Measurements from ENCODE around the gene NFU1. TPM values are rescaled to one million over a fixed set of nuclear protein-coding genes. Genes with fewer than 3 reads are reported as not detected.
A peak's percentile ranks its signal among the peaks of the same experiment; 100 is the strongest.
"Not testable (repeated sequence)": the region's sequence is repeated elsewhere in the genome, so short reads cannot be mapped to it uniquely, and the experiment has no call there.

NFU1 gene
- polyA plus RNA-seq, 1 donor: 52.5 TPM

DNA sequence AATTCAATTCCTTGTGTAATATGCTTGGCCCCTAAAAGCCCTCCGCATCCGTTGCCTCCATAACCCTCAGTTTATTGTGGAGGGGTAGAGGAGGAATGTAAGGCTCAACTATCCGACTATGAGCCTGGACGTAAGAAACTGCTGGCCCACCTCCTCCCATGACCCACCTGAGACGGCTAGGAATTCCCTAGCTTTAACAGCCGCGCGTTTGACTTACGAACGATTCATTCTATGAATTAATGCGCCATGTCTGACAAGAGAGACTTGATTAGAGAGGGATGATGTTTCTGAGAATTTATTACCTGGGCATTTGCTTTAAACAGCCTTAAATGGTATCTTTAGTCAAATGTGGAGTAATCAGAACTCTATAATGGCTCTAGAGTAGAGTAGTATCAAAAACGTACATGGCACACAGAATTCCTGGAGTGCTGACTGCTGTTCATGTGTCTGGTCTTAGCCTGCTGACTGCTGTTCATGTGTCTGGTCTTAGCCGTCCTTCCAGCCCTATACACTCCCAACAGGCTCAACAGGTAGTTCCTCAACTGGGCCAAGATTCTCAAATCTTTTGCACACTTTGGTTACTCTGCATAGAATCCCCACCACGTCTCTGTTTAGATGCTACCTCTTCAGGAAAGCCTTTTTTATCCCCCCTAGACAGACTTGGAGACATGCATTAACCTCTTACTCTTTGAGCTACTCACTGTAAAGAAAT lies 49.3 kb downstream of the NFU1 start:
- no peak for DNase-seq (ENCODE audit: low read depth)

DNA sequence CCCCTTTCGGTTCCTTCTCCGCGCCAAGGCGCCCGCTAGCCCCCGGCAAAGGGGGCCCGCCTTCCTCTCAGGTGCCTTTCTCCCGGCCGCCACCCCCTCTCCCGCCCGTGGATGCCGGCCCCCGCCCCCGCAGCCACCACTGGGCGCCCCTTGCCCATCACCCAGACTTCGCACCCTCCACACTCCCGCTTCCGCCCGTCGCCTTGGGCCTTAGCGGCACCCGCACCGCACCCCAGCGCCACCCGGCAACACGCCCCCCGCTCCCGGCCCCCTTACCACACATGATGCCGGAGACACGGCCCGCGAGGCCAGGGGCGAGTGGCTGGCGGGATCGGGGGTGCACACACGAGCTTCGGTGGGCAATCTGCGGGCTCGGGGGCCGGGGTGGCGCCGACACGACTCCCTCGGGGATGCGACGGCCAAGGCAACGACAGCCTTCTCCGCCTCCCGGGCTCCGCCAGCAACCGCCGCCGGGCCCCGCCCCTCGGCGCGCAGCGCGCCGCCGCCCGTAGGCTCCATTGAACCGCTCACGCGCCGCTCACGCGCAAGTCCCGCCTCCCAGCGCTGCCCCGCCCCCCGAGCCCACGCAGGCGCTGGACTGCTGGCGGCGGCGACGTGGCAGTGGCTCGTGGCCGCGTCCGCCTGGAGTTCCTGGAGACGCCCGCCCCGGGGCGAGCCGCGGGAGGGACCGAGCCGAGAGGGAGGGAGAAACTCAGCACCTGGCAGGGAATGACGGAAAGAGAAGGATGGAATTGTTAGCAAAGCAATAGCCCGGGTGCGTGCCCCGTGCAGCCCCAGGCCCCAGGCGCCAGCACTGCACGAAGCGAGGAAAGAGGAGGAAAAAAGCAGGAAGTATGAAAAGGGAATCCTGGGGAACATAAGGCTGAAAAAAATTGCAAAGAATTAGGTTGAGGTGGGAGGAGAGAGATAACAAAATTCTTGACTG lies 50.2 kb downstream of the NFU1 start, which contains the start of gene GFPT1:
GFPT1 (minus strand) TSS at position 439 of the 946 bp plus-strand sequence; CDS start at position 283, 156 bp downstream.
- DNase-seq (ENCODE audit: low read depth): peak; percentile 78

DNA sequence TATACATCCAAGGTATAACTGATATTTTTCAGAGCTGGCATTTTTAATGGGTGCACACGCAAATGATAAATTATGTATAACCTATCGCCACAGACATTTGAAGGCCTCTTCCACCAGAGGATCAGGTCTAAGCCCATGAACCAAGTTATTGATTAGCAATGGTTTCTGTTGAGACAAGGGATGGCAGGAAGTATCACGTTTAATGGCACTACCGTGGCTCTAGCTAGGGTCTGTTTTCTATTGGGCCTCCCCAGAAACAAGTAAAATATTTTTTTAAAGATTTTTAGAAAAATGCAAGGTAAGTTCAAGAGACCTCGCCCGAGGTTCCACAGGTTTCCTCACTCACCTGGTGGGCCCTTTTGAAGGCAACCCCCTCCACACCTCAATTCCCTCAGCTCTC lies 50.9 kb downstream of the NFU1 start:
- no peak for DNase-seq (ENCODE audit: low read depth)

DNA sequence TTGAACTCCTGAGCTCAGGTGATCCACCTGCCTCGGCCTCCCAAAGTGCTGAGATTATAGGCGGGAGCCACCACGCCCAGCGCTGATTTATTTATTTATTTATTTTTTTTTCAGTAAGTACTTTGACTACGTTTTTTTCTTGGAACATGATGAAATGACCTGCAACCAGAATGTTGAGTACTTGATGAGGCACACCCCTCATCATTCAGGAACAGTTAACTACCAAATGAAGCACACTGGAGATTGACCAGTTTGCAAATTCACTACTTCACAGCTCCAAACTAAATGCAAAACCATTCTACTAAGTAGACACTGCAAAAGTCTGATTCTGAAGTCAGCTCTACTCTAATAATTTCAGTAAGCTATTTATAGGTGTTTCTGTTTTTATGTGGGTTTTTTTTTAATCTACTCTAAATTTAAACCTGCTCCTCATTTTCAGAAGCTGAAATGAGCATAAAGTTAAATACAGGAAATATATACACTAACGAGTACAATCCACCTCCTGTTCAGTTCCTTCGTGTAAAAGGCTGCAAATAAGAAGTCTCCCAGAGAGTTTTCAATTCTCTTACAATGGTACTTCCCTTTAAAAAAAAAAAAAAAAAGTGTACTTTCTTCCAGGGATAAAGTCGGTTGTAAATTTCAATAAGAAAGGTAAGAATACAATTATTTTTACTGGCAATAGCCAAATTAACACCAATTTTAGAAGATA lies 51.6 kb downstream of the NFU1 start:
- no peak for DNase-seq (ENCODE audit: low read depth)

DNA sequence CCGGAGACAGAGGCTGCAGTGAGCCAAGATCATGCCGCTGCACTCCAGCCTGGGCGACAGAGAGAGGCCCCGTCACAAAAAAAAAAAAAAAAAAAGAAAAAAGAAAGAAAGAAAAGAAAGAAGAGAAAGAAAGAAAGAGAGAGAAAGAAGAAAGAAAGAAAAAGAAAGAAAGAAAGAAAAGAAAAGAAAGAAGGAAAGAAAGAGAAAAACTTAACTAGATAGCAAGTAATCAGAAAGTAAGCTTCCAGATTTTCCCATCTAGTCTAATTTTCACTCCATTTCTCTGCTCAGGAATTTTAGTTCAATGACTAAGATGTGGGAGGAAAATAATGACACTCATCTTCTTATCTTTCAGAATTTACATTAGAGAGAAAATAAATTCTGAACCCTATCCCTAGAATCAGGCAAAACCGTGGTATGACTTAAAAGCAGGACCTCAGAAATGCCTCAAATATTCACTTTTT lies 52.6 kb downstream of the NFU1 start:
- DNase-seq (ENCODE audit: low read depth): no peak

DNA sequence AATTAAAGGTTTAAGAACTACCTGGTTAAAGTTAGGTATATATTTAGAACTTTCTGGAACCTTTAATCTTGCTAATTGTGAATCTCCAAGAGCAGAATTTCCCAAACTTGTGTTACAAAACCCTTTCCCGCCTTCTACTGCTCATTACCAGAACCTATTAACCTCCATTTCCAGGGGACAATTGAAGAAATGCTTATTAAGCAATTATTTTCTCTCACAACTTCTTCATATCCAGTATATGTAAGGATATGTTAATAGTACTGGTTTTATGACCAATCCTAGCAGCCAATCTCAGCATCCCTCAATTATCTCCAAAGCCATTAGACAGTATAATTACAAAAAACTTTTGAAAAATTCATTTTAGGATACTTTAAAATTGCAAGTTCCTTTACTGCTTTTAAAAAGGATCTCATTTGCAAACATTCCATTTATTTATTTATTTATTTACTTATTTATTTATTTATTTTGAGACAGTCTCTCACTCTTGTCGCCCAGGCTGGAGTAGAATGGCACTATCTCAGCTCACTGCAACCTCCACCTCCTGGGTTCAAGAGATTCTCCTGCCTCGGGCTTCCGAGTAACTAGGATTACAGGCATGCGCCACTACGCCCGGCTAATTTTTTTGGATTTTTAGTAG lies 53.9 kb downstream of the NFU1 start:
- DNase-seq (ENCODE audit: low read depth): no peak

DNA sequence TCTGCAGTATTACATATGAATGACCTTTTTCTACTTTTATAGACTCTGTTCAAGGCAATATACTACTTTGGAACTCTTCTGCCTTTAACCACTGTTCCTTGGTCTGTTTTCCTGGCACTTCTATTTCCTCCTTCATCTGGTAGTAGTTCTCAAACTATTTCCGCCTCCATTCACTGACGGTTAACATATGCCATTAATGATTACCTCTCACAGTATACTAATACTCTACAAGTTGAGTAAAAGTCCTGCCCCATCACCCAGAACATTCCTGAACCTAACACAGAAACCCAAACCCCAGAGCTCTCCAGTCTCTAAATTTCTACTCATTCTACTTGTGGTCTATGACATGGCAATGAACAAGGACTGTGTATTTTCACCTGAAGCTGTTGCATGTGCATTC lies 54.7 kb downstream of the NFU1 start:
- no peak for DNase-seq (ENCODE audit: low read depth)

DNA sequence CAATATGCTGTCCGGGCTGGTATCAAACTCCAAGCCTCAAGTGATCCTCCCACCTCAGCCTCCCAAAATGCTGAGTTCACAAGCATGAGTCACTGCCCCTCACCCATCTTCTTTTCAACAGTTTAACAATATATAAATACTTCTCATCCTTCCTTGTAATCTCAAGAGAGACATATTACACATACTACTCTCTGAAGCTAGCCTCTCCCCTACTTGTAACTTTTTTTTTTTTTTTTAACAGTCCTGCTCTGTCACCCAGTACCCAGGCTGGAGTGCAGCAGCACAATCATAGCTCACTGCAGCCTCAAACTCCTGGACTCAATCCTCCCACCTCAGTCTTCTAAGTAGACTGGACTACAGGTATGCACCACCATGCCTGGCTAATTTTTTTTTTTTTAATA lies 55.9 kb downstream of the NFU1 start:
- DNase-seq (ENCODE audit: low read depth): no peak

DNA sequence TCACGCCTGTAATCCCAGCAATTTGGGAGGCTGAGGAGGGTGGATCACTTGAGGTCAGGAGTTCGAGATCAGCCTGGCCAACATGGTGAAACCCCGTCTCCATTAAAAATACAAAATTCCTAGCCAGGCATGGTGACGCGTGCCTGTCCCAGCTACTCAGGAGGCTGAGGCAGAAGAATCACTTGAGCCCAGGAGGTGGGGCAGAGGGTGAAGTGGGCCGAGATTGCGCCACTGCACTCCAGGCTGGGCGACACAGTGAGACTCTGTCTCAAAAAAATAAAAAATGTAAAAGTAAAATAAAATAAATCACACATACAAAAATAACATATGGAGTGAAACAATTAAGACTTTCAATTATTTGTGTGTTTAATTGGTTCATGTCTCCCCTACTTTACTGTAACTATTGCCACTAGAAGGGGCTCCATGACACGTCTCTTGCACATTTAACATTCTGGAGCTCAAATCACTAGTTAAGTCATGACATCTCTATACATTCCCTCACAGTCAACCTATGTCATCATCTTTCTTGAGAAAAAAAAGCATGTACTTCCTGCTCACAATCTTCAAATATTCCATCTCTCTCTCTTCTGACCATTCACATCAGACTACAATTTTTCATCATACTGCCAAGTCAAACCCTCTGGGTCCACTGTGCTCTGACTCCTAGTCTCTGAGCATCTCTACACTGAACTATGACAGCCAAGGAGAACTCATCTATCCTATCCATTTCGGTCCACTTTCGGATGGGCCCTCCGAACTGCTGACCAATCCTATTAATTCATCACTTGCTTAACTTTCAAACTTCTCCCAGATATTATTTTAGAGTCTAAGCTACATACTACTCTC lies 56.9 kb downstream of the NFU1 start:
- no peak for DNase-seq (ENCODE audit: low read depth)

DNA sequence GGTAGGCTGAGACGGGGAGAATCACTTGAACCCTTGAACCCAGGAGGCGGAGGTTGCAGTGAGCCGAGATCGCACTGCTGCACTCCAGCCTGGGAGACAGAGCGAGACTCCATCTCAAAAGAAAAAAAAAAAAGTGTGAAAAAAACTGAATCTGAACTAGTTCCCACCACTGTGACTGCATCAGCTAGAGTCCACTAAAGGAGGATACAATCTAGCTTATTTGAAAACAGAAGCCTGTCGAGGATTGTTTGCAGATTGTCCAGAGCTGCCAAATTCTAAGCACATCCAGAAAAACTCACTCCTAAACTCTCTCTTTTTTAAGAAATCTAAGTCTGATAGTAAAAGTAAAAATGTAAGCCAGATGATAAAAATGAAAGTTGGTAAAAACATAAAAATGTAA lies 60.8 kb downstream of the NFU1 start:
- DNase-seq (ENCODE audit: low read depth): no peak

DNA sequence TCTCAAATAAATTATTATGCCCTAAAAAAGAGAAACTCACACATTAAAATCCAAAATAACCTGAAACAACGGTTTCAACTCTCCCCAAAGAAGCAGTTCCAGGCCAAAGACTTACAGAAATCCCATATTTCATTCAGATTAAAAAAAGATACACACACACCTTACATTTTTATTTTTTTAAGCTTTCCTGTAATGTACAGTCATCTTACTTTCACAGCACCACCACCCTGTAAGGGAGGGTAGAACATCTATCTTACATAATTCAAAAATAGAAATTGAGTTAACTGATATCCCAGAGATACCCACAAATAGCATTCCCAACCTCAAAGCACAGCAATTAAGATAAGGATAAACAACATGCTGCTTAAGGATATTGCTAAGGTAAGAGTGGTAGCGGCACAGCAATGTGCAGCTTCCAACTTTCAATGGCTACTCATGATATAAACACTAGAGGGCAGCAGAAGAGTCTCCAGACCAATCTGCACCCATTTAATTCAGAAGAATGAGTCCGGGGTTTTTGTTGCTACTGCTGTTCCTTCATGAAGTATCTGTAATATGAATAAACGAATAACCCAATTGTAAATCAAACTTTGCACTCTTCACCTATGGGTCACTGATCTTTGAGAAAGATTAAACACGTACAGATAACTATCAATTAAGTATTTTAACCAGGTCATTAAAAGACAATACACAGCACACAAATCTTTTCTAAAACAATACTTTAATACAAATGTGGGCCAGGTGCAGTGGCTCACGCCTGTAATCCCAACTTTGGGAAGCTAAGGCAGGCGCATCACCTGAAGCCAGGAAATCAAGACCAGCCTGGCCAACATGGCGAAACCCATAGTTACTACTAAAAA lies 61.5 kb downstream of the NFU1 start:
- no peak for DNase-seq (ENCODE audit: low read depth)

DNA sequence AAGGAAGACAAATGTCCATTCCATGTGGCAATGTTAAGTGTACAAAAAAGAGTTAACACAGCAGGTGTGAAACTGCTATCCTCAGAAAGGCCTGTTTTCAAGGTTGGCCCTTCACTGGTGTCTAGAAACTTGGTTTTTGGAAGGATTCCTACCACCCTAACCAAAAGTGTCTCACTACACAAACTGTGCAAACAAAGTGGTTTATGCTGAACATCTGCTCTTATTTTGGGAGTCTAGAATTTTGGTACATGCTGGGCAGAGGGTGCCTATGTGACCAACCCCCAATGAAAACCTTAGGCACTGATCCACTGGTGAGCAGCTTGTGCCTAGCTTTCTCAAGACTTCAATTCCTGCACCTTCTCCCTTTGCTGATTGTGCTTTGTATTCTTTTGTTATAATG lies 64.5 kb downstream of the NFU1 start:
- no peak for DNase-seq (ENCODE audit: low read depth)

DNA sequence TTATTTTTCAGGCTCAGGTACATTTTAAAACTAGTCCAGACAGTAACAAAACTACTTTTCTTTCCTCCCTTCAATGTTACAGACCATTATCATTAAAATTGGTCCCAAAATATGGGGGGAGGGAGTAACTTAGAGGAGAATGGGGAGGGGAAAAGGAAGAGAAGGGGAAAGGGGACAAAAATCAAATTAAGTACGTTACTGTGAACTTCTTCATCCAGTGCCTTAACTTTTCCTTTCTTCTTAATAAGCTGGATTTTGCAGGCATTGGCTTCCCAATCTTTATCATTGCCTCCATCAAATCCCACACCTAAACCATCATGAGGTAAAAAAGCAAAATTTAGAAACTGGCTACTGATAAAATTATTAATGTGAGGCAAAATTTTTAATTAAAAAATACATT lies 67.4 kb downstream of the NFU1 start:
- DNase-seq (ENCODE audit: low read depth): no peak

DNA sequence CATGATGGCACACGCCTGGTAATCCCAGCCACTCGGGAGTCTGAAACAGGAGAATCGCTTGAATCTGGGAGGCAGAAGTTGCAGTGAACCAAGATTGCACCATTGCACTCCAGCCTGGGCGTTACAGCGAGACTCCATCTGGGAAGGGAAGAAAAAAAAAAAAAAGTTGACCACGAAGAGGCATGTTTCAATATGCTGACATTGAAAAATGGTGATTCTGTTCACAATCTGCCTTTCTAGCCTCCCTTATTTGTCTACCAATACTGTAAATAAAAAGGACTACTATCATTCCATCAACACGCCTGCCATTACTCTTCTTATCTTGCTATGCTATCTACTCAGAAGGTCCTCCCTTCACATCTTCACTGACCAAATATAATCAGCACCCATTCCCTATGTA lies 68.6 kb downstream of the NFU1 start:
- DNase-seq (ENCODE audit: low read depth): no peak

DNA sequence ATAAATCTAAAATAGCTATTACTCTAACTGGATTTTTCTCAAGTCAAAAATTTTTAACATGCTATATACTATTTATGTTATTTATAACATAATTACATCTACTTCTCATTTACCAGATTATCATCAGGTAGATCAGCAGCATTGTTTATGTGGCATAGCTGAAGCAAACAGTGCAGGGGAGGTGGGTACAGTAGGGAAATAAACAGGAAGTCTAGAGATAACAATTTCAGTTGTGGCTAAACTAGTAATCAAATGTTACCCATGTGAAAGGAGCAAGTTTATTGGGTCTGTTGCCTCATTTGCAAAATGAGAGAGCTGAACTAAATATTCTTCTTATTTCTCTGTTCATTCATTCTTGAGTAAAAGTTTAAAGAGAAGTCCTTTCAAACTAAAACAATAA lies 77.9 kb downstream of the NFU1 start:
- DNase-seq (ENCODE audit: low read depth): no peak

DNA sequence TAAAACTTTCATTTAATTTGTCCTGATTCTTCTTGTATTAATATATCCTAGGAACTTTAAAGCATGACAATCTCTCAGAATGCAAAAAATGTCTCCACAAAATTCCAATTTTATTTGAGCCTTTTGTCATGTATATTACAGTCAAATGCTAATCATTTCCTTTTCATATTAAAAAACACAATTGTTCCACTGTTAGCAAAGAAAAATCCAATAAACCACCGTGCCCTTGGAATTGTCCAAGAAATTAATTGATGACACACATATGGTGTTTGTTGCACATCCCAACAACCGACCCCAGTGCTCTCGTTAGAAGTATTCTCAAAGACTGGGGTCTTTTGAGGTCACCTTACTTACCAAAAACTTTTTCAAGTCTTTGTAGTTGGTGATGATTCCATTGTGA lies 78.3 kb downstream of the NFU1 start:
- no peak for DNase-seq (ENCODE audit: low read depth)

DNA sequence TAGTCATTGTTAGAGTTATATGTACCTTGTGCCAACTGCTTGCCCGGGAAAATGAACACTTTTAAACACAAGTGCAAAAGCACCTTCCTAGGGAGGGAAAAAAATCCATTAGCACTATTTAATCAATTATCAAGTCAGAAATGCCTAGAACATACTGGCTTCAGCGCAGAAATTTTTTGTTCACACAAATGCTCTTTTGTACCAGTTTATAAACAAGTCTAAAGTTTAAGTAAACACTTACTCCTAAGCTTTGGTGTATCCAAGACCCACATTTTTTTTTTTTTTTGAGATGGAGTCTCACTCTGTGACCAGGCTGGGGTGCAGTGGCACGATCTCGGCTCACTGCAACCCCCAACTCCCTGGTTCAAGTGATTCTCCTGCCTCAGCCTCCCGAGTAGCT lies 80.8 kb downstream of the NFU1 start:
- no peak for DNase-seq (ENCODE audit: low read depth)

DNA sequence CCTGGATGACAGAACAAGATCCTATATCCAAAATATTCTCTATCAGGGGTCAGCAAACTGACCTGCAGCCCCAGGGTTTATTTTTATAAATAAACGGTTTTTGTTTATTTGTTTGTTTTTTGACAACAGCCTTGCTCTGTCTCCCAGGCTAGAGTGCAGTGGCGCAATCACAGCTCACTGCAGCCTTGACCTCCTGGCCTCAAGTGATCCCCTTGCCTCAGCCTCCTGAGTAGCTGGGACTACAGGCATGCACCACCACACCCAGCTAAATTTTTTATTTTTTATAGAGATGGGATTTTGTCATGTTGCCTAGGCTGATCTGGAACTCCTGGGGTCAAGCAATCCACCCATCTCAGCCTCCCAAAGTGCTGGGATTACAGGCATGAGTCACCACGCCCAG lies 82.3 kb downstream of the NFU1 start:
- not testable (repeated sequence) for DNase-seq (ENCODE audit: low read depth)

DNA sequence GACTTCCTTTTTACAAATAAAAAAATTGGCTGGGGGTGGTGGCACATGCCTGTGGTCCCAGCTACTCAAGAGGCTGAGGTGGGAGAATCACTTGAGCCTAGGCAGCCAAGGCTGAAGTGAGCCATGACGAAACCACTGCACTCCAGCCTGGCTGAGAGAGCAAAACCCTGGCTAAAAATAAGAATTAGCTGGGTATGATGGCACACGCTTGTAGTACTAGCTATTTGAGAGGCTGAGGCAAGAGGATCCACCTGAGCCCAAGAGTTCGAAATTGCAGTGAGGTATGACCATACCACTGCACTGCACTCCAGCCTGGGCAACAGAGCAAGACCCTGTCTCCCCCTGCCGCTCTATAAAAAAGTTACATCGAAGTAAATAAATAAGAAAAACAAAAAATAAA lies 83.9 kb downstream of the NFU1 start:
- no peak for DNase-seq (ENCODE audit: low read depth)

DNA sequence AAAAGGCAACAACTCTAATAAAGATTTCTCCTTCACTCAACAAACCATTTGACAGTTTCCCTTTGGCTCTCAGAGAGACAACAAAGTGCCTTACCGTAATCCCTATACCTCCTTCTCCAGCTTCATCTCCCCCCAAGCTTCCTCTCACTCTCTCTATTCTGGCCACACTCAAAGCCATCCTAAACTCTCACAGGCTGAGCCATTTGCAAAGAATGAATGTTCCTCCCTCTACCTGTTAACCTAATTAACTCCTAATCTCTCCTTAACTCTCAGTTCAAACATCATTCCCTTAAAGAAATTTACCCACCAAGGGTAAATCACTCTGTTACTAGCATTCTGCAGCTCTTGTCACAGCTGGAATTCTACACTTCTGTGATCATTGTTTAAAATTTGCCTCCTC lies 88.5 kb downstream of the NFU1 start:
- DNase-seq (ENCODE audit: low read depth): no peak
